Activated CD4-positive, alpha-beta T cell treated with anti-CD3 and anti-CD28 coated beads for 36 hours (primary cell): ENCODE data around the gene STRN4. TPM values are rescaled to one million over a fixed set of nuclear protein-coding genes. Genes with fewer than 3 reads are reported as not detected.

Experiments used
- ATAC-seq: fragments of 200-7000 bp; cut with Tn5 transposase; one replicate; pipeline ENCODE4 v1.10.0; 2021; ENCODE audit warnings: mild to moderate bottlenecking, moderate library complexity
- CTCF ChIA-PET: fragments of 350-600 bp; sonication (Branson Sonifier 250); formaldehyde crosslinking; loops from one replicate; lab custom pipeline; 2021; ENCODE audit warnings: antibody characterized with exemption; lab: Charles Lee
- POLR2A ChIA-PET: fragments of 350-600 bp; sonication (Branson Sonifier 250); formaldehyde crosslinking; loops from one replicate; lab custom pipeline; 2021; ENCODE audit warnings: antibody characterized with exemption, inconsistent platforms; lab: Charles Lee
- DNase-seq: peaks from one replicate; pipeline ENCODE4 v3.0.0-alpha.2; 2020
- H3K27ac Mint-ChIP-seq: one replicate; pipeline ENCODE4 v1.8.0; 2021; ENCODE audit warnings: mixed read lengths
- H3K27me3 Mint-ChIP-seq: one replicate; pipeline ENCODE4 v1.8.0; 2021; ENCODE audit warnings: mixed read lengths
- H3K36me3 Mint-ChIP-seq: one replicate; pipeline ENCODE4 v1.8.0; 2021; ENCODE audit warnings: low read depth, mixed read lengths
- H3K4me1 Mint-ChIP-seq: one replicate; pipeline ENCODE4 v1.8.0; 2021; ENCODE audit warnings: mixed read lengths
- H3K4me3 Mint-ChIP-seq: one replicate; pipeline ENCODE4 v1.8.0; 2021; ENCODE audit warnings: mild to moderate bottlenecking, moderate library complexity, mixed read lengths
- H3K9me3 Mint-ChIP-seq: one replicate; pipeline ENCODE4 v1.8.0; 2021; ENCODE audit warnings: low read depth, mixed read lengths
- intact Hi-C, 2 experiments: fragments of 100-400 bp; cut with DNase I in 1 of 2; cut with micrococcal nuclease in 1 of 2; formaldehyde crosslinking; loops; one replicate each; pipeline versions ENCODE4 v1.14.2 to v1.15.1; 2022 to 2024; cut with DNase I, micrococcal nuclease
- microRNA-seq: library from miRNA; unstranded; fragments of <30 nt; microRNA quantifications from one replicate; pipeline ENCODE4 v1.2.0, GENCODE V29; 2021; ENCODE audit warnings: borderline replicate concordance
- total RNA-seq, 2 experiments: library from RNA; stranded (reverse); gene quantifications; one replicate each; pipeline ENCODE4 v1.2.3, GENCODE V29; 2021

Gene STRN4
- total RNA-seq, 2 experiments from 2014 or later = 56.4 to 56.8 TPM

DNA sequence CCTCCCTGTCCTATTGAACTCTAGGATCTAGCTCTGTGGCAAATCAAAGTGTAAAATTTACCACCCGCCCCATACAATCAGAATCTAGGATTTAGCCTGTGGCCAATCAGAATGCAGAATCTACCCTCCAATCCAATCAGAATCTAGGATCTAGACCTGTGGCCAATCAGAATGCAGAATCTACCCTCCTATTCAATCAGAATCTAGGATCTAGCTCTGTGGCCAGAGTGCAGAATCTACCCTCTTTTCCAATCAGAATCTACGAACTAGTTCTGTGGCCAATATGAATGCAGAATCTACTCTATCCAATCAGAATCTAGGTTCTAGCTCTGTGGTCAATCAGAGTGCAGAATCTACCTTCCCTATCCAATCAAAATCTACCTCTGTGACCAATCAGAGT, 55.1 kb downstream of the STRN4 start:
- intact Hi-C loops = loop anchor here in 1 of 2 experiments (5.0 kb wide), 1 partner anchor 36 kb away; no protein-coding TSS in a partner anchor
- no peaks in the 10 kb centered on the region for H3K9me3 Mint-ChIP-seq

DNA sequence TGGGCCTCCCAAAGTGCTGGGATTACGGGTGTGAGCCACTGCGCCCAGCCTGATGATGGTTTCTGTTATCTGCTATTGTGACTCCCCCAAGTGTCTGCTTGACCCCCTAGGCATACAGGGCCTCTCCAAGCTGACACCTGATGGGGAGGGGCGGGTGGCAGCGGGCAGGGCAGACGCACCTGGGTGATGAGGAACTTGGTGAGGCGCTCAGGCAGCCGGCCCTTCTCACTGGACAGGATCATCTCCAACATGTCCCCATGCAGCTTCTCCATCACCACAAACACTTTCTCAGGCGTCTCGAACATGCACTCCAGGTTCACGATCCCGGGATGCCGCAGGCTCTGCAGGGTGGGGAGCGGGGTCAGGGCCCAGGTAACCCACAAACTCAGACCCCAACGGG, 56.9 kb downstream of the STRN4 start:
- Mint-ChIP-seq H3K9me3 (no peaks in the 10 kb centered on the region), H3K27ac (no peak overlapping the region), H3K27me3 (no peaks in the 10 kb centered on the region), H3K4me3 (no peak overlapping the region), H3K4me1 (no peaks in the 10 kb centered on the region), H3K36me3 (peaks cover 59% of the 10 kb centered on the region)
- intact Hi-C loops = no loop called here
- DNase-seq = no peak
- ChIA-PET POLR2A (no interaction called here), CTCF (no interaction called here)
- no peak for ATAC-seq

More for the DNA sequence above, 55.1 kb downstream of the STRN4 start:
- POLR2A ChIA-PET = no interaction called here
- Mint-ChIP-seq H3K27ac (no peak overlapping the region), H3K36me3 (peaks cover 62% of the 10 kb centered on the region), H3K4me3 (no peak overlapping the region), H3K27me3 (no peaks in the 10 kb centered on the region), H3K4me1 (no peaks in the 10 kb centered on the region)
- ATAC-seq = no peak
- DNase-seq = no peak
- CTCF ChIA-PET = interaction anchor here (0.6 to 1.1 kb wide), 4 partner anchors 14 to 51 kb away, joined by 3 read pairs; no protein-coding TSS in a partner anchor

DNA sequence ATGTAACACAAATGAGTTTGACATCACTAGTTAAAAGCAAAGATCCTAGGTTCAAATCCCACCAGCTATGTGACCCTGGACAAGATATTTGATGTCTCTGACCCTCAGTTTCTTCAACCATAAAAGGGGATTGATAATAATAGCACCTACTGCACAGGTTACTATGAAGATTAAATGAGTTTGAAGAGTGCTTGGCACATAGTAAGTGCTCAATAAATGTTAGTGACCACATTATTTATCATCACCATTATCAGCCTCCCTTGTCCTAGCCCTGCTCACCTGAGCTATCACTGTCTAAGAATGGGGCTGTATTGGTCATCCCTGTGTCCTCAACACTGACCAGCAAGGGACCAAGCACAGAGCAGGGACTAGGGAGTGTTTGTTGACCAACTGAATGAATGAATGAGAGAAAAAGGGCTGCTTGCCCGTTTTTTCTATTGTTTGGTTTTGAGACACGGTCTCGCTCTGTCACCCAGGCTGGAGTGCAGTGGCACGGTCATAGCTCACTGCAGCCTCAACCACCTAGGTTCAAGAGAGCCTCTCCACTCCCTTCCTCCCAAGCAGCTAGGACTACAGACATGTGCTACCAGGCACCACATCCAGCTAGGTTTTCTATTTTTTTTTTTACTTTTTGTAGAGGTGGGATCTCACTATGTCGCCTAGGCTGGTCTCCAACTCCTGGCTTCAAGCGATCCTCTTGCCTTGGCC, 58.7 kb downstream of the STRN4 start:
- DNase-seq = no peak
- Mint-ChIP-seq H3K27ac (peak overlapping the region; percentile 13), H3K36me3 (peaks cover 53% of the 10 kb centered on the region), H3K9me3 (no peaks in the 10 kb centered on the region), H3K4me3 (no peak overlapping the region), H3K4me1 (no peaks in the 10 kb centered on the region), H3K27me3 (no peaks in the 10 kb centered on the region)
- ChIA-PET POLR2A (interaction anchor here (0.6 kb wide), 1 partner anchor 893 kb away, joined by 3 read pairs; no protein-coding TSS in a partner anchor), CTCF (interaction anchor here (0.8 to 1.8 kb wide), 4 partner anchors 9 to 66 kb away, joined by 3 to 6 read pairs (median 4); no protein-coding TSS in a partner anchor)
- intact Hi-C loops = no loop called here
- no peak for ATAC-seq

DNA sequence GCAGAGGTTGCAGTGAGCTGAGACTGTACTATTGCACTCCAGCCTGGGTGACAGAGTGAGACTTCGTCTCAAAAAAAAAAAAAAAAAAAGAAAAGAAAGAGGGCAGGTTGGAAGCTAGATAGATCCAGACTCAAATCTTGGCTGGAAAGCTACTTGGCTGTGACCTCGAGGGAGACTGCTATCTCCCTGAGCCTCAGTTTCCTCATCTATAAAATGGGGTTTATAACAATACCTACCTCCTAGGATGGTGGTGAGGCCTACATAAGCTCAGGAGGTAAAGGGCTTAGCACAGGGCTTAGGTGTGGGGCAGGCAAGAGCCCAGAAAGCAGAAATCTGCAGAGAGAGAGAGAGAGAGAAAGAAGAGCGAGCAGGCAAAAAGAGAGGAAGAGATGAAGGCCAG, 61.1 kb downstream of the STRN4 start:
- H3K27me3 Mint-ChIP-seq = no peaks in the 10 kb centered on the region
- no peak for DNase-seq
- no peaks in the 10 kb centered on the region for H3K4me1 Mint-ChIP-seq
- no peak overlapping the region for H3K4me3 Mint-ChIP-seq
- ChIA-PET POLR2A (no interaction called here), CTCF (interaction anchor here (0.7 to 1.1 kb wide), 2 partner anchors 43 to 155 kb away, joined by 3 to 4 read pairs; no protein-coding TSS in a partner anchor)
- intact Hi-C loops = no loop called here
- no peaks in the 10 kb centered on the region for H3K9me3 Mint-ChIP-seq
- H3K36me3 Mint-ChIP-seq = peaks cover 35% of the 10 kb centered on the region
- H3K27ac Mint-ChIP-seq = no peak overlapping the region
- ATAC-seq = no peak

DNA sequence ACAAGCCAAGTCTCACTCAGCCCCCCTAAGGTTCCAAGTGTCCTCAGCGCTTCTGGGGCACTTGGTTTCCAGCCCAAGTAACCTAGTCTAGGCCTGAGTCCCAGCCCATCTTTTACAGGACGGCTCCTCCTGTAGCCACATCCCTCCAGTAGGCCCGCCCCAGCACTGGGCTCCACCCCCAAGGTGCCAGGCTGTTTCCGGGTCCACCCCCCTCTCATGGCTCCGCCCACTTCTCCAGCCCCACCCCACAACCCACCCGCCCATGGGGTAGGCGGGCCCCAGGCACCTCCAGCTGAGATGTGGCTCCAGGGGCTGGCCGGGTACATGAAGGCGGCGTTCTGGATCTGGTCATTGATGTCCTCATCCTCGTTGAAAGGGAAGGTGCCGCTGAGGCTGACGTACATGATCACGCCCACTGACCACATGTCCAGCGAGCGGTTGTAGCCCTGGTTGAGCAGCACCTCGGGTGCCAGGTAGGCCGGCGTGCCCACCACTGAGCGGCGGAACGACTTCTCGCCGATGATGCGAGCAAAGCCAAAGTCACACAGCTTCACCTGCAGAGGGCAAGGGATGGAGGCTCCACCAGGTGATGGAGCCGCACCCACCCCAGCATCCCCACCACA, 68.0 kb downstream of the STRN4 start:
- H3K4me1 Mint-ChIP-seq = peaks cover 15% of the 10 kb centered on the region
- intact Hi-C loops = loop anchor here in 1 of 2 experiments (1.0 kb wide), 2 partner anchors 17 to 44 kb away; partner anchors contain the start of gene DACT3
- H3K36me3 Mint-ChIP-seq = peaks cover 49% of the 10 kb centered on the region
- DNase-seq (peak; percentile 83), ATAC-seq (peak; percentile 95)
- peak overlapping the region; percentile 73 for H3K27ac Mint-ChIP-seq
- H3K4me3 Mint-ChIP-seq = no peak overlapping the region
- no peaks in the 10 kb centered on the region for H3K27me3 Mint-ChIP-seq
- ChIA-PET CTCF (interaction anchor here (1.3 kb wide), 1 partner anchor 63 kb away, joined by 4 read pairs; no protein-coding TSS in a partner anchor), POLR2A (interaction anchor here (0.5 kb wide), 1 partner anchor 67 kb away, joined by 3 read pairs; no protein-coding TSS in a partner anchor)
- H3K9me3 Mint-ChIP-seq = no peaks in the 10 kb centered on the region

DNA sequence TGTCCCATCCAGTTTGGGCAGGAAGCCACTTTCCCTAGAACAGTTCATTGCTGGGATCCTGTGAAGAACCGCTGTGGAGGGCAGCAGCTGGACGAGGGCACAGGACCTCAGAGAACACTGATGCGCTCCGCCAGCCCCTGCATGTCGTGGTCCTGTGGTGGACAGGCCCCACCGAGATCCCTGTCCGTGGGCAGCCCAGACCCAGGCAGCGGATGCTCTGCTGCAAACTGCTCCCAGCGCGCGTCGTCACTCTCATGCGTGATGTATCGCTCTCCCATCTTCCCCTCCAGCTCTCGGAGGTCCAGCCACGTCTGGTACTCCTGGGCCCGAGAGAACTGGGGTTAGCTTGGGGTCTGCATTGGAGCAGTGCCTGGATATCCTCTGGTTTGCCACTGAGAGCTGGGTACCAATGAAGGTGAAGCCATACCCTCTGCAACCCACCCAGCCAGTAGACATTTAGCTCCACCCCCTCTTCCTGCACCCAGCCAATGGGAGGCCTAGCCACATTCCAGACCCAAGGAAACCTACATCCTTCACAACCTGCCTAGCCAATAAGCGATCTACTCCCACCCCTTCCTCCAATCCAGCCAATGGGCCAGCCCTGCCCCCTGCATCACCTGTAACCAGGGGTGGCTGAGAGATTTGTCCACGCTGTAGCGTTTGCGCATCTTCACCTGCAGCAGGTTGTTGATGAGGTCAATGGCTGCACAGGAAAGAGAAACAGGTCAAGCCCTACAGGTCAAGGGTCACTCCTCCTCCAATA, 71.7 kb downstream of the STRN4 start:
- Mint-ChIP-seq H3K27me3 (no peaks in the 10 kb centered on the region), H3K9me3 (no peaks in the 10 kb centered on the region), H3K4me3 (no peak overlapping the region), H3K4me1 (peaks cover 15% of the 10 kb centered on the region), H3K36me3 (peaks cover 43% of the 10 kb centered on the region), H3K27ac (no peak overlapping the region)
- POLR2A ChIA-PET = interaction anchor here (0.6 kb wide), 1 partner anchor 489 kb away, joined by 4 read pairs; no protein-coding TSS in a partner anchor
- CTCF ChIA-PET = interaction anchor here (1.5 kb wide), 1 partner anchor 13 kb away, joined by 5 read pairs; the partner anchor contains the start of gene DACT3
- intact Hi-C loops = no loop called here
- no peak for ATAC-seq
- no peak for DNase-seq

DNA sequence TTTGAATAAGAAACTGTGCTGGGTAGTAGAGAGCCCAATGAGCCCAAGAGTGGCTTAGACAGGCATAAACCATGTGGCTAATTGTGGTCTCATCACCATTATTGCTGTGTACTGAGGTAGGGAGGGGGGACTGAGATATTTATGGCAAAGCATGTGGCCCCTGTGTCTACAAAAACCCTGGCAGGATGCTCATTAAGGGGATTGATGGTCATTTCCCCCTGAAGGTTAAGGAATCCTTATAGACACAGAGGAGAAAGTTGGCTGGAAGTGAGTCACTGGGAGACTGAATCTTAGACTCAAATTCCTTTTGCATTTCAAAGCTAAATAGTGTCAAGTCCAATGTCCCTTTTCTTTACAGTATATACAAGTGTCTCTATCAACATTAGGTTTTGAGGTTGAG, 75.4 kb downstream of the STRN4 start:
- ATAC-seq (no peak), DNase-seq (no peak)
- intact Hi-C loops = no loop called here
- ChIA-PET CTCF (no interaction called here), POLR2A (no interaction called here)
- peaks cover 19% of the 10 kb centered on the region for H3K36me3 Mint-ChIP-seq
- no peaks in the 10 kb centered on the region for H3K4me1 Mint-ChIP-seq
- no peak overlapping the region for H3K4me3 Mint-ChIP-seq
- H3K9me3 Mint-ChIP-seq = no peaks in the 10 kb centered on the region
- H3K27ac Mint-ChIP-seq = no peak overlapping the region
- H3K27me3 Mint-ChIP-seq = no peaks in the 10 kb centered on the region

Small RNA genes within 50 kb of the gene (microRNA-seq; reads per million reads assigned to microRNA genes)
- gene MIR320E = 2.1 reads per million

Other genes starting within 250 kb of the STRN4 start
- 100 to 1,000 TPM; 493 to 631 TPM for gene CALM3, start 145.1 kb downstream of the STRN4 start, total RNA-seq
- gene PTGIR, start 121.4 kb downstream of the STRN4 start, total RNA-seq = 10 to 100 TPM; 40.1 to 41.0 TPM
- gene GNG8, start 110.2 kb downstream of the STRN4 start, total RNA-seq = 10 to 100 TPM; 13.8 to 17.4 TPM
- gene DACT3, start 85.3 kb downstream of the STRN4 start, total RNA-seq = 1 to 10 TPM; 2.9 to 3.1 TPM
- 10 to 100 TPM; 76.0 to 78.3 TPM for gene PRKD2, start 29.3 kb downstream of the STRN4 start, total RNA-seq
- 10 to 100 TPM; 12.1 to 16.2 TPM for gene FKRP, start 393 bp downstream of the STRN4 start, total RNA-seq
- 100 to 1,000 TPM; 200 to 227 TPM for gene SLC1A5, start 42.1 kb upstream of the STRN4 start, total RNA-seq
- gene AP2S1, start 104.4 kb upstream of the STRN4 start, total RNA-seq = 100 to 1,000 TPM; 102 to 104 TPM
- gene ARHGAP35, start 114.5 kb upstream of the STRN4 start, total RNA-seq = 10 to 100 TPM; 16.5 to 17.2 TPM